Keratinocyte (primary cell): ENCODE measurements around the gene FBXO45.

ENCODE experiments used
- EZH2 ChIP-seq: IDR thresholded peaks from one replicate; pipeline ENCODE4 v1.6.1; 2012; ENCODE audit warnings: inconsistent platforms, mild to moderate bottlenecking, low read length, moderate library complexity
- TF ChIP-seq, protein P1 (sequence below), 3 experiments: IDR thresholded peaks in 1 of 3; conservative IDR thresholded peaks in 1 of 3; optimal IDR thresholded peaks in 1 of 3; 2 replicates in 2 of 3; 3 replicates in 1 of 3; pipeline versions ENCODE3 to v1.5.1; 2011; ENCODE audit warnings: low read length in 3 of 3, mild to moderate bottlenecking in 3 of 3, moderate library complexity in 2 of 3, control low read depth in 1 of 3, inconsistent platforms in 1 of 3; ENCODE audit not compliant: insufficient read depth in 2 of 3; ENCODE audit errors: extremely low read depth in 1 of 3

DNA sequence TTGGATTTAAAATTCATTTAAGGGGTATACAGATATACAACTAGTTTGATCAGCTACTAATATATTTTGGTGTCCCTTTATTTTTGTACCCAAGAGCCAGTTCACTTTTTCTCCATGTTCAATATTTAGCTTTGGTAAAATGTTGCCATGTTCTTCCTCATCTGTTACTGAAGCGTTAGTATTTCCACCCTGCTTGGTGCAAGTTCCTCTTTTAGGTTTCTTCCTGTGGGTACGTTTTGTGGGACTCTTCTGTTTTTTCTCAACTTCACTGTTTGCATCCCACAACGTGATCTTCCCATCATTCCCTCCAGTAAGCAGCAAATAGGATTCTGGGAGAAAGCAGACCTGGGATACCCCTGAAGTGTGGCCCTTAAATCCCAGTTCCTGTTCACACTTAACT, 14.3 kb upstream of the FBXO45 start:
- TF ChIP-seq EZH2, result no peak
- TF ChIP-seq, protein P1, sequence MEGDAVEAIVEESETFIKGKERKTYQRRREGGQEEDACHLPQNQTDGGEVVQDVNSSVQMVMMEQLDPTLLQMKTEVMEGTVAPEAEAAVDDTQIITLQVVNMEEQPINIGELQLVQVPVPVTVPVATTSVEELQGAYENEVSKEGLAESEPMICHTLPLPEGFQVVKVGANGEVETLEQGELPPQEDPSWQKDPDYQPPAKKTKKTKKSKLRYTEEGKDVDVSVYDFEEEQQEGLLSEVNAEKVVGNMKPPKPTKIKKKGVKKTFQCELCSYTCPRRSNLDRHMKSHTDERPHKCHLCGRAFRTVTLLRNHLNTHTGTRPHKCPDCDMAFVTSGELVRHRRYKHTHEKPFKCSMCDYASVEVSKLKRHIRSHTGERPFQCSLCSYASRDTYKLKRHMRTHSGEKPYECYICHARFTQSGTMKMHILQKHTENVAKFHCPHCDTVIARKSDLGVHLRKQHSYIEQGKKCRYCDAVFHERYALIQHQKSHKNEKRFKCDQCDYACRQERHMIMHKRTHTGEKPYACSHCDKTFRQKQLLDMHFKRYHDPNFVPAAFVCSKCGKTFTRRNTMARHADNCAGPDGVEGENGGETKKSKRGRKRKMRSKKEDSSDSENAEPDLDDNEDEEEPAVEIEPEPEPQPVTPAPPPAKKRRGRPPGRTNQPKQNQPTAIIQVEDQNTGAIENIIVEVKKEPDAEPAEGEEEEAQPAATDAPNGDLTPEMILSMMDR (optimal IDR thresholded peaks at IDR 0.05 in 1 of 3, IDR thresholded peaks at IDR 0.05 in 1 of 3, conservative IDR thresholded peaks at IDR 0.05 in 1 of 3; ENCODE audit: extremely low read depth in 1 of 3, insufficient read depth in 2 of 3, low read length in 3 of 3), result no peak
